Hippocampal formation (tissue), 2 donors: ENCODE data around the gene CDC42SE2.
A peak's percentile ranks its signal among the peaks of the same experiment; 100 is the strongest.
"Not testable (repeated sequence)": the region's sequence is repeated elsewhere in the genome, so short reads cannot be mapped to it uniquely, and the experiment has no call there.

Experiments
- DNase-seq, 2 donors: peaks; one replicate each; lab custom pipeline; 2025; lab: John Stamatoyannopoulos, UW

Gene CDC42SE2

GRCh38 chr5:131277875-131278740 lies 14.3 kb downstream of the CDC42SE2 start:
- DNase-seq: no peak

- DNase-seq: not testable (repeated sequence)
Observed at GRCh38 chr5:131278741-131279124, 14.9 kb downstream of the CDC42SE2 start.

GRCh38 chr5:131279204-131279603 lies 15.4 kb downstream of the CDC42SE2 start:
- DNase-seq: no peak

- peak in 1 of 2 donors; percentile 31 for DNase-seq
Observed at GRCh38 chr5:131280417-131280816, 16.6 kb downstream of the CDC42SE2 start.

GRCh38 chr5:131281133-131281867 lies 17.4 kb downstream of the CDC42SE2 start:
- no peak for DNase-seq

GRCh38 chr5:131281868-131282234 lies 18.0 kb downstream of the CDC42SE2 start:
- DNase-seq: no peak

- no peak for DNase-seq
Observed at GRCh38 chr5:131282235-131282634, 18.4 kb downstream of the CDC42SE2 start.

- DNase-seq: no peak
Observed at GRCh38 chr5:131285703-131286399, 22.0 kb downstream of the CDC42SE2 start.

- no peak for DNase-seq
Observed at GRCh38 chr5:131286400-131286715, 22.5 kb downstream of the CDC42SE2 start.

GRCh38 chr5:131288328-131288727 lies 24.5 kb downstream of the CDC42SE2 start:
- DNase-seq: no peak

- no peak for DNase-seq
Observed at GRCh38 chr5:131289738-131290137, 25.9 kb downstream of the CDC42SE2 start.

- no peak for DNase-seq
Observed at GRCh38 chr5:131296213-131296672, 32.4 kb downstream of the CDC42SE2 start.

- DNase-seq: no peak
Observed at GRCh38 chr5:131297886-131298285, 34.0 kb downstream of the CDC42SE2 start.

GRCh38 chr5:131299465-131299864 lies 35.6 kb downstream of the CDC42SE2 start:
- DNase-seq: no peak

GRCh38 chr5:131302506-131302905 lies 38.7 kb downstream of the CDC42SE2 start:
- no peak for DNase-seq

GRCh38 chr5:131303537-131303936 lies 39.7 kb downstream of the CDC42SE2 start:
- no peak for DNase-seq

GRCh38 chr5:131304414-131304813 lies 40.6 kb downstream of the CDC42SE2 start:
- DNase-seq: no peak

GRCh38 chr5:131305138-131305689 lies 41.4 kb downstream of the CDC42SE2 start:
- DNase-seq: no peak

GRCh38 chr5:131305906-131306305 lies 42.1 kb downstream of the CDC42SE2 start:
- no peak for DNase-seq

GRCh38 chr5:131312235-131312772 lies 48.5 kb downstream of the CDC42SE2 start:
- not testable (repeated sequence) for DNase-seq

GRCh38 chr5:131316026-131316425 lies 52.2 kb downstream of the CDC42SE2 start:
- no peak for DNase-seq

GRCh38 chr5:131316822-131317221 lies 53.0 kb downstream of the CDC42SE2 start:
- no peak for DNase-seq
